ENCODE results near the gene TTC32.

DNA sequence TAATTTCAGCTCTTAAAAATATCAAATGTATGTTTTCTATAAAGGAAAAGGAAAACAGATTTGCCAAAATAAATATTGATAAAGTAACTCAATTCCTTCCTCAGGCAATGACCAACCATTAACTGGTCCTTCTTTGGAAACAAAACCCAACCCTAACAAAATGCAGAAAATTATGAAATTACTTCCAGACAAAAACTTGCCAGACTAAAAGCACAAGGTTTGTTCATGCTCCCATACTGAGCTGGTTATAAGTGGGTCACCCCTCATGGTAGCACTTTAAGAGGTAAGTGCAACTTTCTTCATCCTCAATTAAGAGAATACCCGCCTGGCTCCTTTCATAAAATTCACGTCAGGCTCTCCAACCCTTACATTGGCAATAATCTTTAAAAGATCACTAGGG lies 31.1 kb upstream of the TTC32 start:
- TF ChIP-seq EZH2 (IDR thresholded peaks at IDR 0.05; ENCODE audit: low read depth, unreplicated experiment) (no peak), POLR2AphosphoS5 (IDR thresholded peaks at IDR 0.05; ENCODE audit: low read depth) (no peak)
- TF ChIP-seq, protein P1, sequence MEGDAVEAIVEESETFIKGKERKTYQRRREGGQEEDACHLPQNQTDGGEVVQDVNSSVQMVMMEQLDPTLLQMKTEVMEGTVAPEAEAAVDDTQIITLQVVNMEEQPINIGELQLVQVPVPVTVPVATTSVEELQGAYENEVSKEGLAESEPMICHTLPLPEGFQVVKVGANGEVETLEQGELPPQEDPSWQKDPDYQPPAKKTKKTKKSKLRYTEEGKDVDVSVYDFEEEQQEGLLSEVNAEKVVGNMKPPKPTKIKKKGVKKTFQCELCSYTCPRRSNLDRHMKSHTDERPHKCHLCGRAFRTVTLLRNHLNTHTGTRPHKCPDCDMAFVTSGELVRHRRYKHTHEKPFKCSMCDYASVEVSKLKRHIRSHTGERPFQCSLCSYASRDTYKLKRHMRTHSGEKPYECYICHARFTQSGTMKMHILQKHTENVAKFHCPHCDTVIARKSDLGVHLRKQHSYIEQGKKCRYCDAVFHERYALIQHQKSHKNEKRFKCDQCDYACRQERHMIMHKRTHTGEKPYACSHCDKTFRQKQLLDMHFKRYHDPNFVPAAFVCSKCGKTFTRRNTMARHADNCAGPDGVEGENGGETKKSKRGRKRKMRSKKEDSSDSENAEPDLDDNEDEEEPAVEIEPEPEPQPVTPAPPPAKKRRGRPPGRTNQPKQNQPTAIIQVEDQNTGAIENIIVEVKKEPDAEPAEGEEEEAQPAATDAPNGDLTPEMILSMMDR (conservative IDR thresholded peaks at IDR 0.05; ENCODE audit: low read depth in 2 of 2): no peak
- TF ChIP-seq, protein P2, sequence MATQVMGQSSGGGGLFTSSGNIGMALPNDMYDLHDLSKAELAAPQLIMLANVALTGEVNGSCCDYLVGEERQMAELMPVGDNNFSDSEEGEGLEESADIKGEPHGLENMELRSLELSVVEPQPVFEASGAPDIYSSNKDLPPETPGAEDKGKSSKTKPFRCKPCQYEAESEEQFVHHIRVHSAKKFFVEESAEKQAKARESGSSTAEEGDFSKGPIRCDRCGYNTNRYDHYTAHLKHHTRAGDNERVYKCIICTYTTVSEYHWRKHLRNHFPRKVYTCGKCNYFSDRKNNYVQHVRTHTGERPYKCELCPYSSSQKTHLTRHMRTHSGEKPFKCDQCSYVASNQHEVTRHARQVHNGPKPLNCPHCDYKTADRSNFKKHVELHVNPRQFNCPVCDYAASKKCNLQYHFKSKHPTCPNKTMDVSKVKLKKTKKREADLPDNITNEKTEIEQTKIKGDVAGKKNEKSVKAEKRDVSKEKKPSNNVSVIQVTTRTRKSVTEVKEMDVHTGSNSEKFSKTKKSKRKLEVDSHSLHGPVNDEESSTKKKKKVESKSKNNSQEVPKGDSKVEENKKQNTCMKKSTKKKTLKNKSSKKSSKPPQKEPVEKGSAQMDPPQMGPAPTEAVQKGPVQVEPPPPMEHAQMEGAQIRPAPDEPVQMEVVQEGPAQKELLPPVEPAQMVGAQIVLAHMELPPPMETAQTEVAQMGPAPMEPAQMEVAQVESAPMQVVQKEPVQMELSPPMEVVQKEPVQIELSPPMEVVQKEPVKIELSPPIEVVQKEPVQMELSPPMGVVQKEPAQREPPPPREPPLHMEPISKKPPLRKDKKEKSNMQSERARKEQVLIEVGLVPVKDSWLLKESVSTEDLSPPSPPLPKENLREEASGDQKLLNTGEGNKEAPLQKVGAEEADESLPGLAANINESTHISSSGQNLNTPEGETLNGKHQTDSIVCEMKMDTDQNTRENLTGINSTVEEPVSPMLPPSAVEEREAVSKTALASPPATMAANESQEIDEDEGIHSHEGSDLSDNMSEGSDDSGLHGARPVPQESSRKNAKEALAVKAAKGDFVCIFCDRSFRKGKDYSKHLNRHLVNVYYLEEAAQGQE (IDR thresholded peaks at IDR 0.05; ENCODE audit: unreplicated experiment): no peak
